NCI-H1417 (cell line): Measurements from ENCODE around the gene RANGRF.

Experiments used
- DNase-seq, 3 experiments: peaks; one replicate each; lab custom pipeline; 2025; lab: John Stamatoyannopoulos, UW

The RANGRF gene

DNA sequence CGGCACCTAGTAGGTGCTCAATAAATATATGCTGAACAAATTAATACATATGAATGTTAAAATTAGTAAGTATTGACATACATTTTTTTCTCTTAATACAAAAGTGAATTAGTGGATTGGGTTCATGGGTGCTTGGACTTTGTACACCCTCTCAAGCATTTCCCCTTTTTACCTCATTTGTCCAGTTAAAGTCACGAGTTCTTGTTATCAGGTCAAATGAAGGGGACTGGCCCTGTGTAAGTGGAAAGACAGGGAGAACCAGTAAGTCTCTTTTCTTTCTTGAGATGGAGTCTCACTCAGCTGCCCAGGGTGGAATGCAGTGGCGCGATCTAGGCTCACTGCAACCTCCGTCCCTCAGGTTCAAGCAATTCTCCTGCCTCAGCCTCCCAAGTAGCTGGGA lies 13.7 kb upstream of the RANGRF start:
- no peak for DNase-seq

DNA sequence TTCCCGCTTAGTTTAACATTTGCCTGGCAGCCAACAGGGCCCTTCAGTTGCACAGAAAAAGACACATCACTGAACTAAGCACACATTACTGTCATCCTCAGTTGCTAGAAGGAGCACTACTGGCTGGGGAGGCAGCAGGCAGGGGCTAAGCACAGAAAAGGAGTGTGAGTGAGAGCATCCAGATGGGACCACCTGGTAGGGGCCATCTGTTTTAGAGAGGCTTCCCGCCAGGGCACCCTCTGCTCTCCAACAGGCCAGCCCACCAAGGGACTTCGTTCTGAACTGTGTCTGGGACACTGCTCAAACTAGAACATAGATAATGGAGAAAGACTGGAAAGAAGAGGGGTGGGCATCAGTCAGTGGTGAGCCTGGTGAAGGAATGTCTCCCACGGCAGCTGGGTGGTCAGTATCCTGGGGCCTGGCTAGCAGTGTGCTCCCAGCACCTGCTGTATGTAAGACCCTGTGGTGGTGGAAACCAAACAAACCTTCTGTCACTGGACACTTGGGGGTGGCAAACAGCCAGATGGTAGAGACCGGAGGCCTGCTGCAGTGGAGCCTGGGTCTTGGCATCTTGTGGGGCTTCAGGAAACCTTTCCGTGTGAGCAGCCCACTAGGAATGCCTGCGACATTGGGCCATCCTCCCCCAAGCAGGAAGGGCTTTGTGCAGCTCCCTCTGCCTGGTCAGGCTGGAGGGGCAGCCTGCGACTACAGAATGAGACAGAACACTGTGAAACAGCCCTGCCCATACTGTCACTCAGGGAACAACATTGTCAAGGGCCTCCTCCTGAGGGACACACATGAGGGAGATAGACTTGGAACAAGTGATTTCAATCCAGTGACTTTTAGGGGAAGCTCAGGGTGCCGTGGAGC lies 12.8 kb upstream of the RANGRF start:
- no peak for DNase-seq

DNA sequence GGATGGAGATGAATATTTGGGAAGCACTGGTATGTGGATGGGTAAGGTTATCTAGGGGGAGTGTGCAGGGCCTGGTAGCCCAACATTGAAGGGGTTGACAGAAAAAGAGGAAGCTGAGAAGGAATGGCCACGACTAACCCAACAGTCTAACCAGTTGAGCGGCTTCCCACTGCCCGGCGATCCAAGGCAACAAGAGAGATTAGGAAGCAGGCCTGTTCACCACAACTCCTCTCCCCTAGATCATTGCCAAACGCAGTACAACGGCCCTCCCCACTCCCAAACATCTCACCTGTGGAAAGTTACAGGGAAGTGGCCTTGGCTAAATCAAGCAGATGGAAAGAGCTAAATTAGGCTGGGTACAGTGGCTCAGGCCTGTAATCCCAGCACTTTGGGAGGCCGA lies 11.2 kb upstream of the RANGRF start:
- DNase-seq: no peak

GRCh38 chr17:8282345-8282744 lies 6.1 kb upstream of the RANGRF start:
- DNase-seq: no peak

GRCh38 chr17:8283356-8283755 lies 5.1 kb upstream of the RANGRF start:
- no peak for DNase-seq

DNA sequence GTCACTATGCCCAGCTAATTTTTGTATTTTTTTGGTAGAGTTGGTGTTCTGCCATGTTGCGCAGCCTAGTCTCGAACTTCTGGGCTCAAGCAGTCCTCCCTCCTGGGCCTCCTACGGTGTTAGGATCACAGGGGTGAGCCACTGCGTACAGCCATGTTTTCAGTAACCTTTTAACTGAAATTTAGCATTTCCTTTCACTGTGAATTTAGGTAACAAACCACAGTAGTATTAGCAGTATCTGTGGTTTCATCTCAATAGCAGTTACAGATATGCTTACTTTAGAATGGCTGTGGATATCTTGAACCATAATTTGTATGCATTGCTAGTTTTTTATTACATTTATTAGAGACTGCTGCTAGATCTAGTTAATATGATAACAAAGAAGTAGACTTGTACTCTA lies 4.3 kb upstream of the RANGRF start:
- DNase-seq: no peak

DNA sequence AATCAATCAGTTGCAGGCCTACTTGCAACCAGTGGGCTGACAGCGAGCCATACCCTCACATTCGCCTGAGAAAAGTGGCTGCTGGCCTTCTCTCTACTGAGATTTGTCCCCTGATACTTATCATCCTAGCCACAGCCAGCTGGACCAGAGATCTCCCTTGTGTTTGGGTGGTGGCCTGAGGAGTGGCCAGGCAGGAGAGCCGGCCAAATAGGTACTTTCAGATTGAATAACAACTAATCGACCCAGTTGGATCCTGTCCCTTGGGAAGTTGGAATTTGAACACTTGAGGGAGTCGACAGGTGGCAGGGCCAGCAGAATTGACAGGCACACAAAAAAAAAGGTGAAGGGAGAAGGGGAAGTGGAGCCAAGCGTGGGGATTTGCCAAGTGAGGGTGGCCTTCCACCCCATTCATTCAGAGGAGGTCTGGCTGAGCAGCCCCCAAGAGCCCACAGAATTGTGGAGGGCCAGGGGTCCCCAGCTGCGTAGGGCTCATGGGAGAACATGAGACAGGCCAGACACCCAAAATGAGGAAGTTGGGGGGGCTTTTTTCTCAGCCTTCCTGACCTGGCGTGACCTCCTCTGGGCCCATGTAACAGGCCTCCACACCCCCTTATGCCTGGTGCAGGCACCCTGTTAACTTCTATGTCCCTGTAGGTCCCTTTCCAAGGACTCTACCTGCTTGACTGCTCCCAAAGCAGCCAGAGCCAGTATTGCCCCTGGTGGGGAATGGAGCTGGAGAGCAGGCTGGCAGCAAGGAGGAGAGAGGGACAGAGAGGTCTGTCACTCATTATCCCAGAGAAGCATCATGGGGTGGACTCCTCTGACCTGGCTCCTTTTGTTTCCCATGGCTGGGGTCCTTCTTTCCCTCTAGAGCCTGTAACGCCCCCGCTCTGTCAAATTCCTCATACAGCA lies 2.9 kb upstream of the RANGRF start:
- DNase-seq: no peak

DNA sequence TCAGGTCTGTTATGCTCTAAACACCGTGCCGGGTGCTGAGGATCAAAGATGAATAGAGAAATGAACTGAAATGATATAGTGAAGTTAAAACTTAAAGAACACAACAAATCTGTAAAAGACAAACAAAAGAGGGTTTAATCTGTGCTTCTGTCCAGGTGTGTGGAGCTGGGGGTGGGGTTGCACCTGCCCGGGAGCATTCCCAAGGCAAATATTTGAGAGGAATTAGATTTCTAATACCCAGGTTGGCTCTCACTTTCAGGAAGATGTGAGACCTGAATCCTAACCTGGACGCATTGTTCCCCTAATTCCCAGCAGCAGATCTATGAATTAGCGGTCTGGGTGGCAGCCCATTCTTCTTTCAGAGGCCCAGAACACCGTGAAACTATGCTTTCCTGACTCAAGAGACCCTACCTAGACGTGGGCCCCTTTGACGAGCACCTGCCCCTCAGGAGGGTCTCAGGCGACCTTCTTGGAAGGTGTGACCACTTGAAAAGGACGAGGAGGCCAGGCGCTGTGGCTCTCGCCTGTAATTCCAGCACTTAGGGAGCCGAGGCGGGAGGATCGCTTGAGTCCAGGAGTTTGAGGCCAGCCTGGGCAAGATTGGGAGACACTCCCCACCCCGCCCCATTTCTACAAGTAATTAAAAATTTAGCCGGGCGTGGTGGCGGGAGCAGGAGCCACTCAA lies 677 bp upstream of the RANGRF start:
- DNase-seq: peak in 2 of 3 experiments; percentile 41 to 52

DNA sequence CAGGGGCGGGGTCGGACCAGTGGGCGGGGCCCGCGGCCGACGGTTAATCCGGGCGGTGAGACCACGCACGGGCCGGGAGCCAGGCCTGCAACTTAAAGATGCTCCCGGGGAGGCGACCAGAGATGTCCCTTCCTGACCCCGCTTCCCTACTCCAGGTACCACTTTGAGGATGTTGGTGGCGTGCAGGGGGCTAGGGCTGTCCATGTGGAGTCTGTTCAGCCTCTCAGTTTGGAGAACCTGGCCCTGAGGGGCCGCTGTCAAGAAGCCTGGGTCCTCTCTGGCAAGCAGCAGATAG lies 580 bp downstream of the RANGRF start:
- no peak for DNase-seq

GRCh38 chr17:8290043-8290442 lies 1.6 kb downstream of the RANGRF start:
- DNase-seq: no peak

DNA sequence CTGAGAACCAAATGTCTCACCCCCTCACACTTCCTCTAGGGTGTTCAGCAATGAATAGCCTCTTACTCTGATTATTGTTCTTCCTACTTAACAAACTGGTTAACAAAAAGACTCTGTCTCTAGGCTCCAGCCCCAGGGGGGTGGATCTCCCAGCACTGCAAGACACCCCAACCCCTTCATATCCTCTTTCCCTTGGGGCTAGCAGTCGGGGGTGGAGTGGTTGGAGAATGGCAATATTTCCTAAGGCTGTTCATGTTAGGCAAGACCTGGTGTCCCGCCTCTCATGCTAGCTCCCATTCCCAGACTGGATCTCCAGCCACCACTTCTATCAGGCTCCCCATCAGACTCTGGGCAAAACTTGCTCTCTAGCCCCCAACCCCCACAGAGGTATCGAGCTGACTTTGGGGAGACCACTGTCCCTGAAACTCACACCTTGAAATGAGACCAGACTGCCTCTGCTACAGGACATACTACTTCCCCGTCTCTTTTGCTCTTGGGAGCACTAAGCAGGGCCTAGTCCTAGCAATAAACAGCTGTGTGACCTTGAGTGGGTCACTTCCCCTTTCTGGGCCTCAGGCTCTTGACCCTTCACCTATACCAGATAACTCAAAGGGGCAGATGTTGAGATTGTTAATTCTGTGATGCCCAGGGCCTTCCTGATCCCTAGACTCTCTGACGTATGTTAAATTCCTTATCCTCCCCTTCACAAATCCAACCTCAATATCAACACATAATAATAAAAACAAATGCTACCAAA lies 4.3 kb downstream of the RANGRF start:
- no peak for DNase-seq

- no peak for DNase-seq
Observed at GRCh38 chr17:8294361-8294760, 5.9 kb downstream of the RANGRF start.

DNA sequence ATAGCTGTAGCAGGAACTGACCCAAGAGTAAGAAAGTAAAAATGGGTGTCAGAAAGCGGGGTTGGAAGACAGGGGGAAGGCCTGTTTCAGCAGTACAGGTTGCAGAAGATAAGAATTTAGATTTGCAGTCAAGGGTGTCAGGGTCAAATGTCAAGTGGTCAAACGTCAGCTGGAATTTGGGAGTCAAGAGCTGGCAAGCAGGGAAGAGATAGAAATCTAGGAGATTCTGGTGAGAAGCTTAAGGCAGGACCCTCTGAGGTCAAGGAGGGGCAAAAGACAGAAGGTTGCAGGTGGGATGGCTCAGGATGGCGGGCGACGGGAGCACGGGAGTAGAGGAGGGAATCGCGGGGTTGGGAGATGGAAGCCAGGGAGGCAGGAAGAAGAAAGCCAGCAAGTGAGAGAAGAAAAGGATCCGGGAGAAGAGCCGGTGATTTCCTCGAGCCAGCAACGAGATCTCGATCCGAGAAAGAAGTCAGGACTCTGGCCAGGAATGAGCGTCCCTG lies 6.4 kb downstream of the RANGRF start:
- DNase-seq: no peak

DNA sequence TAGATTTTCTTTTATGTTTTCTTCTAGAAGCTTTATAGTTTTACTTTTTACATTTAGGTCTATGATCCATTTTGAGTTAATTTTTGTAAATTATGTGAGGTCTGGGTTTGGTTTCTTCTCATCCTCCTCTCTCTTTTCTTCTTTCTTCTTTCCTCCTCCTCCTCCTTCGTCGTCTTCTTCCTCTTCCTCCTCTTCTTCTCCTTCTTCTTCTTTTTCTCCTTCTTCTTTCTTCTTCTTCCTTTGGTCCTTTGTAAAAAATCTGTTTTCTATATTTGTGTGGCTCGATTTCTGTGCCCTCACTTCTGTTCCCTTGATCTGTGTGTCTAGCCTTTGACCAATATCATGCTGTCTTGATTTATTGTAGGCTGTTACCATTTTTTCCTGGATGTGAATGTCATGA lies 11.8 kb downstream of the RANGRF start:
- no peak for DNase-seq

DNA sequence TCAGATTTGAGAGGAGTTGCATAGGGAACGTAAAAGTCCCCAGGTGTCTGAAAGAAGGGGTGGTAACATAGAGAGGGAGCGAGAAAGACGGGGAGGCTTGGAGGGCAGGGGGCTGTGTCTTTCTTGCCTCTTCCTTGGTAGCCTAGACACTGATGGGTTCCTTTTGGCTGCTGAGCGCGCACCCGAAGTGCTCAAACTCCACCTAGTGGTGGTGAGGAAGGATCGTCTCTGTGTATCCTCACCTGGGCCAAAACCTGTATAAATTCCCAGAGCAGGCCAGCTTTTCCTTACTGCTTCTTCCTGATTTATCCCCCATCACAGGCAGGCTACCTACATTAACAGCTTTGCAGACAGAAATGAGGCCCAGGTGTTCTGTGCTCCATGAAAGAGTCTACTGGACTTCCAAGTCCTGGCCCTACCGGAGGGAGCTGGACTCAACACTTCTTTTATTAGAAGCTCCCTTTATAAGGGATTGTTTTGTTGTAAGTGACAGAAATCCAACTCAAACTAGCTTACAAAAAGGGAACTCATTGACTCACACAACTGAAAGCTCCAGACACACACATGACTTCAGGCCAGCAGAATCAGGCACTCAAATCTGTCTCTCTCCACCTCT lies 12.3 kb downstream of the RANGRF start:
- peak; percentile 58 to 74 (median 66) for DNase-seq

DNA sequence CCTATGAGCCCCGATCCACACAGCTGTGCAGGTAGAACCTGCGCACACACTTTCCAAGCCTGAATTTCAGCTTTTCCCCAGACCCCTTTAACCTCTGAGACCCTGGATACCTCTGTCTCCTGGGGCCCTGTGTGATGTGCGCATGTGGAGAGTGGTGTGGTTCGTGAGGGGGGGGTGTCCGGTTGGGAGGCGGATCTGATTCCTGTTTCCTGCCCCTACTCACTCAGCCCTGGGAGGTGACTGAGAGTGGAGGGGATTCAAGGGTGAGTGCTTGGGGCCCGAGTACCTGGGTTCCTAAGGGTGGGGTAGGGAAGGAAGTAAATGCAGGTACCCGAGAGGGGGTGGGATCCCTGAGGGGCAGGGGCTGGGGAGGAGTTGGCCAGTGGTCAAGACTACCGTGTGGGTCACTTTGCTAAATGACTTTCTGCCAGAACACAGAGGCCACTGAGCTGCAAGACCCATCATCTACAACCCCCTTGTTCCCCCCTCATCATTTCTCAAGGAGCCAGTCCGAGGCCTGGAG lies 22.2 kb downstream of the RANGRF start:
- no peak for DNase-seq

DNA sequence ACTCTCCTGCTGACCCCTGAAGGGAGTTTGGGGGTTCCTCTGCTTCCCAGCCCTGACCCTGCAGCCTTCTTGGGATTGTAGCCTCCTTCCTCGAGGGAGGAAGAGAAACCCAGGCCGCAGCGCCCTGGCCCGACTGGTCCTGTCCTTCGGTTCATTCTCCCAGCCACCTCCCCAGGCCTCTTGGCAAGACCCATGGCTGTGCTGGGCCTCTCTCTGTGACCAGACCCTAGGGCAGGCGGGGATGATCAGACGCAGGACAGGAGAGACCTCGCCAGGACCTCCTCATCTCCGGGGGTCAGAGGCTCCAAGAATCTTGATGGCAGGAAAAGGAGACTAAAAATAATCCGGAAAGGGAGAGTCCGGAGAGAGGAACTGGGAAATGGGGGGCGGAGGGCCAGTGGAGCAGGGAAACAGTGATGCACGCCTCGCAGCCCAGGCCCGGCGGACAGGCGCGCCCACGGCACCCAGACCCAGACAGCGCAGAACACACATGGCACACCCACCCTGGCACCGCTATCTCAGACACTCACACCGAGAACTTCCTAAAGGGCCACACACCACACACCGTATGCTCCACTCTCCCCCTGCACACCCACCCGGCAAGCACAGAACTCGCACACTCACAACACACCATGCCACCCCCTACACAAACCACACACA lies 22.8 kb downstream of the RANGRF start:
- no peak for DNase-seq

DNA sequence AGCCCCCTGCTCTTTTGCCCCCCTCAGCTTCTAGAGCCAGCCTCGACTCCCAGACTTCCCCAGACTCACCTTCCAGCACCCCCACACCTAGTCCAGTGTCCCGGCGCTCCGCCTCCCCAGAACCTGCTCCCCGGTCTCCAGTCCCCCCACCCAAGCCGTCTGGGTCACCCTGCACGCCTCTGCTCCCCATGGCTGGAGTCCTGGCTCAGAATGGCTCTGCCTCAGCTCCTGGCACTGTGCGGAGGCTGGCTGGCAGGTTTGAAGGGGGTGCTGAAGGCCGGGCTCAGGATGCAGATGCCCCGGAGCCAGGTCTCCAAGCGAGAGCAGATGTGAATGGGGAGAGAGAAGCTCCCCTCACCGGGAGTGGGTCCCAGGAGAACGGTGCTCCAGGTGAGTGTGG lies 23.8 kb downstream of the RANGRF start:
- DNase-seq: no peak

- DNase-seq: no peak
Observed at GRCh38 chr17:8312726-8313600, 24.5 kb downstream of the RANGRF start.
